Stimulated activated CD4-positive, alpha-beta T cell treated with anti-CD3 and anti-CD28 coated beads, Interleukin-4, amount 100 ng/mL, for 24 hours (primary cell): ENCODE results near the gene PIK3CD.

Experiments used
- DNase-seq: peaks from one replicate; pipeline ENCODE4 v3.0.0-alpha.2; 2020

PIK3CD gene

DNA sequence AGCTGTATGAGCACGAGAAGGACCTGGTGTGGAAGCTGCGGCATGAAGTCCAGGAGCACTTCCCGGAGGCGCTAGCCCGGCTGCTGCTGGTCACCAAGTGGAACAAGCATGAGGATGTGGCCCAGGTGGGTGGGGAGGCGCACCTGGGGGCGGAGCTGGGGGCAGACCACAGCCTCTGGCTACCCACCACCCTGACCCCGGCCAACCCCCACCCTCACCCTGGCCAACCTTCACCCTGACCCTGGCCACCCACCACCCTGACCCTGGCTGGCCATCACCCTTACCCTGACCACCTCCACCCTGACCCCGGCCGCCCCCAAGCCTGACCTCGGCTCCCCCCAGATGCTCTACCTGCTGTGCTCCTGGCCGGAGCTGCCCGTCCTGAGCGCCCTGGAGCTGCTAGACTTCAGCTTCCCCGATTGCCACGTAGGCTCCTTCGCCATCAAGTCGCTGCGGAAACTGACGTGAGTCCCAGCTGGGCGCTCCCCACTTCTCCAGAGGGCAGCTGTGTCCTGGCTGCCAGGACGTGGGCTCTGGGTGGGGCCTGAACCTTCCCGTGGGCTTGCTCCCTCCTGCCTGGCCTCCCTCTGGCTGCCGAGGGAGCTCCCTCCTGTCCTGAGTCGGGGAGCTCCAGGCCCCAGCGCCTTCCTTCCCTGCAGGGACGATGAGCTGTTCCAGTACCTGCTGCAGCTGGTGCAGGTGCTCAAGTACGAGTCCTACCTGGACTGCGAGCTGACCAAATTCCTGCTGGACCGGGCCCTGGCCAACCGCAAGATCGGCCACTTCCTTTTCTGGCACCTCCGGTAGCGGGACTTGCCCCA is 69.5 kb downstream of the PIK3CD start:
- DNase-seq = no peak

GRCh38 chr1:9721606-9722377 is 70.3 kb downstream of the PIK3CD start:
- peak; percentile 83 for DNase-seq

DNA sequence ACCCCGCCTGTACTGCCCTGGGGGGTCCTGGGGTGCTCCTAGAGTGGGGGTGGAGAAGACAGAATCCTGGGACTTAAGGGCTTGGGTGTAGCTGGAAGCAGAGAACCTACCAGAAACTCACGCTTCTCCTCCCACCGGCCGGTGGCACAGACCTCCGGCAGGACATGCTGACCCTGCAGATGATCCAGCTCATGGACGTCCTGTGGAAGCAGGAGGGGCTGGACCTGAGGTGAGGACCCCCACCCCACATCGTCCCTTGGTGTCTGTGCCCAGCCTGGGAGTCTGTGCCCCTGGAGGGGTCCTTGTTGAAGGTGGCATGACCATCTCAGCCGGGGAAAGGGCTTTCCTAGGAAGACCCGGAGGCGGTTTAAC is 70.8 kb downstream of the PIK3CD start:
- DNase-seq = no peak

DNA sequence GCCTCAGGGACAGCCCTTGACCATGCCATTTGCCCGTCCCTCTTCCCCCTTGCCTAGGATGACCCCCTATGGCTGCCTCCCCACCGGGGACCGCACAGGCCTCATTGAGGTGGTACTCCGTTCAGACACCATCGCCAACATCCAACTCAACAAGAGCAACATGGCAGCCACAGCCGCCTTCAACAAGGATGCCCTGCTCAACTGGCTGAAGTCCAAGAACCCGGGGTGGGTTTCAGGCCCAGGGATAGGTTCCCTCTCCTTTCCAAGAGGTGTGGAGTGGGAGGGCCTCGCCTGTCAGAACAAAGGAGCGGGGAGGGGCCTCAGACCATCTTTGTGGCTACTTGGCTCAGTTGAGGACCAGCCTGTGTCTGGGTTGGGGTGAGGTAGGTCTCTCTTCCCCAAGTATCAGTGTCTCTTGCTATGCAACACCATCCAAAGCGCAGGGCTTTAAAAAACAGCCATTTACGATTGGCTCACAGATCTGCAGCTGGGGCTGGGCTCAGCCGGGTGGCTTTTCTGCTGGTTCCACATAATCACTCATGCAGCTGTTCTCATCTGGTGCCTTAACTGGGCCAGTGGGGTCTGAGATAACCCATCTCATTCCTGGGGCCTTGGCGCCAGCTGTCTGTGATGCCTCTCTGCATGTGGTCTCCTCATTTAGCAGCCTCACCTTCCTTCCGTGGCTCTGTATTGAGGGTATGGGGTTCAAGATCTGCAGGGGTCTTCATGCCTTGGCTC is 71.7 kb downstream of the PIK3CD start:
- DNase-seq = no peak

DNA sequence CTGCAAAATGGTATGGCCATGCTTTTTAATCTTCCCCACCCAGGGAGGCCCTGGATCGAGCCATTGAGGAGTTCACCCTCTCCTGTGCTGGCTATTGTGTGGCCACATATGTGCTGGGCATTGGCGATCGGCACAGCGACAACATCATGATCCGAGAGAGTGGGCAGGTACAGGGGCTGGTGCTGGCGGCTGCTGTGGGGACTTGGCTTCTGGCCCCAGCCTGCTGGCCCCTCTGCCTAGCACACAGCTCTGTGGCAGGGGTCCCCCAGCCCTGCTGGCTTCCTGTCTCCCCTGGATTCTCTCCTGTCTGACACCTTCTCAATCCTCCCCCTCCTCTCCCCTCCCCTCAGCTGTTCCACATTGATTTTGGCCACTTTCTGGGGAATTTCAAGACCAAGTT is 72.4 kb downstream of the PIK3CD start:
- no peak for DNase-seq

DNA sequence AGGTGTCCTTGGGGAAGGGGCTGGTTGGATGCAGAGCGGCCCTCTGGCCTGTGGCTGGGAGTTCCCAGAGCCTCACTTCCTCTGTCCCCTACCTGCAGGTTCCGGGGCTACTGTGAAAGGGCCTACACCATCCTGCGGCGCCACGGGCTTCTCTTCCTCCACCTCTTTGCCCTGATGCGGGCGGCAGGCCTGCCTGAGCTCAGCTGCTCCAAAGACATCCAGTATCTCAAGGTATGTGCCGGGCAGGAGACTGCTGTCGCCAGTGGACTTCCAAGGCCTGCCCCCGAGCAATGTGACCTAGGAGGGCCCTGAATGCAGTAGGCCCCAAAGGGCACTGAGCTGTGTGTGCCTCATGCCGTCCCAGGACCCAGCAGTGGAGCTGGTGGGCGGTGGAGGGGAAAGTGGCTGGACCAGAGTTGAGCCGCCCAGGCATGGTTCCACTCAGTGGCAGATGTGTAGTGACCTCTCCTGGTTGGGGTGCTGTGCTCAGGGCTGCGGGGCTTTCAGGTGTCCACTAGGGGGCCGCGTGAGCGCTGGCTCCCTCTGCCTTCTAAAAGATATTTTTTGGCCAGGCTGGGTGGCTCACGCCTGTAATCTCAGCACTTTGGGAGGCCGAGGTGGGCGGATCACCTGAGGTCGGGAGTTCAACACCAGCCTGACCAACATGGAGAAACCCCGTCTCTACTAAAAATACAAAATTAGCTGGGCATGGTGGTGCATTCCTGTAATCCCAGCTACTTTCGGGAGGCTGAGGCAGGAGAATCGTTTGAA is 73.4 kb downstream of the PIK3CD start:
- peak; percentile 77 for DNase-seq

- DNase-seq = no peak
Measured at GRCh38 chr1:9726406-9726805, 74.9 kb downstream of the PIK3CD start.

- DNase-seq = no peak
Measured at GRCh38 chr1:9726905-9727595, 75.5 kb downstream of the PIK3CD start.

DNA sequence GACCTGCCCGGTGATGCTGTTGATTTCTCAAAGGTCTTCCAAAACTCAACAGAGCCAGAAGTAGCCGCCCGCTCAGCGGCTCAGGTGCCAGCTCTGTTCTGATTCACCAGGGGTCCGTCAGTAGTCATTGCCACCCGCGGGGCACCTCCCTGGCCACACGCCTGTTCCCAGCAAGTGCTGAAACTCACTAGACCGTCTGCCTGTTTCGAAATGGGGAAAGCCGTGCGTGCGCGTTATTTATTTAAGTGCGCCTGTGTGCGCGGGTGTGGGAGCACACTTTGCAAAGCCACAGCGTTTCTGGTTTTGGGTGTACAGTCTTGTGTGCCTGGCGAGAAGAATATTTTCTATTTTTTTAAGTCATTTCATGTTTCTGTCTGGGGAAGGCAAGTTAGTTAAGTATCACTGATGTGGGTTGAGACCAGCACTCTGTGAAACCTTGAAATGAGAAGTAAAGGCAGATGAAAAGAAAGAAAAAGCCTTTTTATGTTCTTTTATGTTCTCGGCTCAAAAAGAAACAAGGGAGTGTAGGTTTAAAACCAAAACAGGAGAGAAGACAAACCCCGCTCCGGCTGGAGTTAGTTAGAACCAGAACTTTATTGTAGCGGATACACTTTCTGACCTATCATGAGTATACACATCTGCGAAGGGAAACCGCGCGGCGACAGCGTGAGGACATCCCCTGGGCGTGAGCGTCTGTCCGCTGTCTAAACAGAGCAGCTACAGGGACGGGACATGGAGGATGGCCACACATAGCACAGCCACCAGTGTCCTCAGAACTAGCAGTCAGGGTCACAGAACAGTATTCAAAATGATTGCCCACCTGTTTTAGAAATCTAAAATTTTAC is 77.1 kb downstream of the PIK3CD start:
- DNase-seq = peak; percentile 78

DNA sequence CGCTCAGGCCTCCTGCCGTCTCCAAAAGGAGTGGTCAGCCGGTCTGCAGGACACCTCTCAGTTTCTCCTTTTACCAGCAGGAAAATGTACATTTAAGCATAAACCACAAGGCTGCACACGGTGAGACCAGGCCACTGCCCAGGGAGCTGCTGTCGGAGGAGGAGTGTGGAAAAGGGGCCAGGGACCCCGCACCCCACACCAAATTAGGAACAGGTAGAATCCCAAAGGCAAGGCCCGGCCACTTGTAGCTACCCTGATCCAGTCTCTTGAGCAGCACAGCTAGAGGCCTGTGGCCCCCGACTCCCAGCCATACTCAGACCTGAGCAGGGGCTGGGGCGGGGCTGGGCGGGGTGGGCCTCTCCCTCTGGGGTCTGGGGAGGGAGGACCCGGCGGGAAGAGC is 78.0 kb downstream of the PIK3CD start:
- DNase-seq = no peak

- no peak for DNase-seq
Measured at GRCh38 chr1:9730096-9730901, 78.8 kb downstream of the PIK3CD start.

- DNase-seq = no peak
Measured at GRCh38 chr1:9731051-9731537, 79.6 kb downstream of the PIK3CD start.

DNA sequence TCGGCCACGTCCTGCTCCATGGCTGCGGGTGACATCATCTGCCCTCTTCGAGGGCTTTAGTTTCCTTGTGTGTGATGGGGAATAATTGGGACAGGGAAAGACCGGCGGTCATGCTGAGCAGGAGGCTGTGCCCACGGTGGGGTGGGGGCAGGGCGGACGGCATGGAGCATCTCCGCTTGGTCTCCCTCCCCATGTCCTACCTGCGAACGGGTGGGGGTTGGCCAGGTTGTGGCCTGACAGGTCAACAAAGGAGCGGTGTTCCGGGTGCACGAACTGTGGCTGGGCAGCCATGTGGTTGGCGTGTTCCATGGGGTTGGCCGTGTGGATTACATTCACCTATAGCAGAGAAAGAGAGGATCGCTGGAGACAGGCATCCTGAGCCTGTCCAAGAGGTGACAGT is 80.0 kb downstream of the PIK3CD start:
- DNase-seq = no peak

DNA sequence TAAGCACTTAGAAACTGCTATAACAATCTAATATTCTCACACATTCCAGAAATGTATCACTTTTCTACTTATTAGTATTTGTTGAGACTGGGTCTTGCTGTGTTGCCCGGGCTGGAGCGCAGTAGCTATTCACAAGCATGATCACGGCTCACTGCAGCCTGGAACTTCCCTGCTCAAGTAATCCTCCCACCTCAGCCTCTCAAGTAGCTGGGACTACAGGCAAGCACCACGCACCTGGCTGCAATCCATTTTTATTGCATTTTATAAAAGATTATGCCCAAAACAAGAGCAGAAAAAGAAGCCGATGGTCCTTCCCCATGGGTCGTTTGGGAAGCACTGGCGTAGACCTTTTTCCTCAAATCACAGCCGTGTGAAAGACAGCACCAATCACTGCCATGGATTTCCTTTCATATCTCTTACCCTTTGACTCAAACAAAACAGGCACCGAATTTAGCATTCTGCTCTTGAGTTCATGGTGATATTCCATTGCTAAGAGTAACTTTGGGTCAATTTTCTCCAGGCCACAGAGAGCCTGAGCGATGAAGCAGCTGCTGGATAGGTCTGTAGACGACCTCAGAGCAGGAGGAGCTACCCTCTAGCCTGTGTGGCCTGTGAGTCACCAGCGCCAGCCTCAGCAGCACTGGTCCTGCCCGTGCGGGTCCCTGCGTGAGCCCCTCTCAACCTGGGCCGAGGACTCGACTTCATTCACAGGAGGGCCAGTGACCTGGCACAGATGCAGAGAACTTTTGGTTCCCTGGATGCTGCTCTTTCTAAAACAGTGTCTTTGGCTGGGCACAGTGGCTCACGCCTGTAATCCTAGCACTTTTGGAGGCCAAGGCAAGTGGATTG is 80.8 kb downstream of the PIK3CD start:
- no peak for DNase-seq

DNA sequence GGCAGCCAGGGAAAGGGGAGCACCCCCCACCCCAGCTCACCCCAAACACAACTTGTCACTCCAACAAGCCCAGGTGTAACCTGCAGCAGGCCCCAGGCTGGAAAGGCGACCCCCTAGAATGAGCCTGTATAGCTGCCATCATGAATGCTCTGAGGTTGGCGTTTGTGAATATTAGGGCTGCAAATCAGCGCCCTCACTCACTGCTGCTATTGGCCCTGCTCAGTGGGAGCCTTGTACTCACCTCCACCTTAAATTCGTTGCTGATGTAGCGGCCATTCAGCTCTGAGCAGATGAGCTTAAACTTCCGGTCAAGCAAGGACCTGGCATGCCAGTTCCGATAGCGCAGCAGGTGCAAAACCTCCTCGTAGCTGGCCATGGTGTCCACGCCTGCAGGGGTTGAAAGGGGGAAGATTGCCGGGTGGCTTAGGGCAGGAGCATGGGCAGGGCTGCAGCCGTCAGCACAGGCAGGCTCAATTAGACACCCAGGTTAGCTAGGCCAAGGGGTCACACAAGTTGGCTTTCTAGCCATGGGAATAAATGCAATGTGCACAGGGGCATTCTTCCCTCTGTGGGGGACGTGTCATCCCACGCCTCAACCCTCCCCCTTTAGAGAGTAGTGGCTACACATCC is 81.7 kb downstream of the PIK3CD start:
- DNase-seq = no peak

GRCh38 chr1:9735800-9736199 is 84.3 kb downstream of the PIK3CD start:
- DNase-seq = no peak

- DNase-seq = no peak
Measured at GRCh38 chr1:9736241-9736640, 84.7 kb downstream of the PIK3CD start.

DNA sequence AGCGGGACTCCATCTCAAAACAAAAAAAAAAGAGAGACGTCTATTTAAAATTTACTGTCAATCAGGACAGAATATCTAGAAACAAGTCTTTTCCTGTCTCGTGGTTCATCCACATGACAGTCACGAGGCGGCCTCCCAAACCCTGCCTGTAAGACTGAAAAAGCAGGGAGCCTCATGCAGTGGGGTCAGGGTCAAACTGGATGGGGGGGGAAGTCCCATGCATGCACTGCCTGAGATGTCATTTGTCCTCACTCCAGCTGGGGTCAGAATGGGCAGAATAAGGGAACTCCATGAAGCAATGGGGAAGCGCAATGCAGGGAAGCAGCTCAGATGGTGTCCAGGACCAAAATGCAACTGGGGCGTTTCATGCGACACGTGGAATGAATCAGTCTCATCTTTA is 85.5 kb downstream of the PIK3CD start:
- no peak for DNase-seq

- DNase-seq = no peak
Measured at GRCh38 chr1:9737671-9738070, 86.1 kb downstream of the PIK3CD start.
